Measurements from ENCODE around the gene FKBP14. TPM values are rescaled to one million over a fixed set of nuclear protein-coding genes. Genes with fewer than 3 reads are reported as not detected.

The FKBP14 gene, protein sequence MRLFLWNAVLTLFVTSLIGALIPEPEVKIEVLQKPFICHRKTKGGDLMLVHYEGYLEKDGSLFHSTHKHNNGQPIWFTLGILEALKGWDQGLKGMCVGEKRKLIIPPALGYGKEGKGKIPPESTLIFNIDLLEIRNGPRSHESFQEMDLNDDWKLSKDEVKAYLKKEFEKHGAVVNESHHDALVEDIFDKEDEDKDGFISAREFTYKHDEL
- total RNA-seq, result 10.9 TPM

GRCh38 chr7:30026229-30027064, at the start of gene FKBP14:
Gene FKBP14 (minus strand): TSS chr7:30026702. CDS start chr7:30026508, 194 bp downstream.
- peak; percentile 98 for DNase-seq (ENCODE audit: low spot score)

DNA sequence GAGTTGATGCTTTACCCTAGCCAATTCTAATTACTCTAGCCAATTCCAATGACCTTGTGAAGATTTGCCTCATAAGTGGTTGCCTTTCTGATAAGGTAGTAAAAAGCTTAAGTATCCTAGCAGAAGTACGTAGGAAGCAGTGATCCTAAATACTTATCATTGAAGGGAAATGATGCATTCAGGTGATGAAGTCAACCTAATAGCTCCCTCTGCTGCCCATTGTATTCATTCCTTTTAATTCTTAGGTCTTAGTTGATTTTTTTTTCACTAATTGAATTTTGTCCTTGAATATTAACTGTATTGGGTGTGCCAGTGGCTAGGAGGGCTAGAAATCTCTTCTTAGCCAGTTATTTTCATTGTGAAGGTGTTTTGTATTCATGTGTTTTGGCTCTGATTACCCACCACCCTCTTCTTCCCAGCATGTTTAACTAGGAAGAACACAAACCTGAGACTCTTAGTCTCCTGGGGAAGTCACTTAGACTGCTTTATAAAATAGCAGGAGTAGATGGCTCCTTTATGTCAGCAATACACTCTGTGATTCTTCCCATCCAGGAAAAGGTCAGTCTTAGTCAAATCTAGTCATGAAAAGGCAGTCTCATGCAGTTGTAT, 48.0 kb upstream of the FKBP14 start:
- DNase-seq (ENCODE audit: low spot score), result no peak

DNA sequence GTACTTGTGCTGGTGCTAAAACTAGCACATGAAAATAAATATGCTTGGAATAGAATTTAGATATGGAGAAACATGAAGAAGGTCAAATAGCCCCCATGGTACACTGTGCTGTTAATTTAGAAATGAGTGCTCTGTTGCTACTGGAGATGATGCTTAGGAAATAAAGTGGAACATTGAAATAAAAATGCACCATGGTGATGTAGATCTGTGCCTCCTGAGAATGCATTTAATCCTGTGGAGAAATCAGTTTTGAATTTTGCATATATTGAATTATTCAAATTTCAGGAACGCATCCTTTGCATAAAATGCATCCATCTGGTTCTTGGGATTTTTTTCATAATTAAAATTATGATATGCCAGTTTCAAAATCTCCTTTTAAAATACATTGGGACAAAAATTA, 46.2 kb upstream of the FKBP14 start:
- DNase-seq (ENCODE audit: low spot score), result no peak

DNA sequence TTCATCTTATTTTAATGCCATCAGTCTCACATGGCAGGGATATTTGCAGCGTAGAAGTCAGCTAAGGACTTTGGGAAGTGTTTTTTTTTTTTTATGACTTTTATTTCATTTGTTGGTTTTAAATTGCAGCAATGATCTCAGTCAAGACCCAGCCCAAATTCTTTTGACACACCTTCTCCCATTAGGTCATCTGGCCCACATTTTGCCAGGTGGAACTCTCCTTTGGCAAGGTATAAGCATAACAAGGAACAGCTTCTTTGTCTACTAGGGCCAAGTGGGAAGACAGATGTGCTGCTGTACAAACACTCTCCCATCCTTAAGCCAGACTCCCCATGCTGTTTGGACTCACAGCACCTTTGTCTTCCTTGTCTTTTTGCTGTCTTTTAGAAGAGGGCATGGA, 43.5 kb upstream of the FKBP14 start:
- no peak for DNase-seq (ENCODE audit: low spot score)

GRCh38 chr7:30069096-30069867, 42.8 kb upstream of the FKBP14 start:
- no peak for DNase-seq (ENCODE audit: low spot score)

- DNase-seq (ENCODE audit: low spot score), result no peak
Observed at GRCh38 chr7:30068117-30068516, 41.6 kb upstream of the FKBP14 start.

DNA sequence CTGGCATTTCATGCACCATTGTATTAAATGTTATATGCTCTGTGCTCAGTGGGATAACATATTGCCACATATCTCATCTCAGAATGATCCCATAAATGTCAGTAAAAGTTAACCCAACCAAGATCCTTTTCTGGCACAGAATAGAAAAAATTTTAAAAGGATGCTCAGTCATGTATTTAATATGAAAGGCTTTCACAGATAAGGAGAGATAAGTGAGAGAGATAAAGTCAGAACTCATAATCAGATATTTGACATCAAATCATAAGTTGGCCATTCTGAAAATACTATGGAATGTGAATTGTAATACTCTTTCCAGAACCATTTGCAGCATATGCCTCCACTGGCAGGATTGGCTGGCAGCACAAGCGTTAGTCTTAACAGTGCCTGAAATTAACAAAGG, 40.2 kb upstream of the FKBP14 start:
- DNase-seq (ENCODE audit: low spot score), result no peak

GRCh38 chr7:30065746-30066145, 39.2 kb upstream of the FKBP14 start:
- DNase-seq (ENCODE audit: low spot score), result no peak

DNA sequence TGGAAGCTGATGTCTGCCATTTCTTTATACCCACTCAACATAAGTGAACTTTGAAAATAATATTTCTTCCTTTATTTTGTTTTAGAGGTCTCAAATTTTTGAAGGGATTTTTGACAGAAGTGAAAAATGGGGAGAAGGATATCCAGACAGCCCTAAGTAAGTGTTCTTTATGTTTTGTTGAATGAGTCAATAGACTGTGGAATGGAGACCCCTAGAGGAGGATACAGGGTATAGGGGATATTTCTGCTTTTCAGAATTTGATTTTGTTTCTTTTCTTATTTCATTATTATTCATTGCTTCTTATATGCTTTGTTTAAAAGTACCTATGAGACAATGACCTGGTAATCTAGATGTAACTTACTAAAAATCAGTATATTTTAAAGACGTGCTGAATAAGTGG, 36.1 kb upstream of the FKBP14 start:
- DNase-seq (ENCODE audit: low spot score), result no peak

- peak; percentile 21 for DNase-seq (ENCODE audit: low spot score)
Observed at GRCh38 chr7:30061786-30062185, 35.3 kb upstream of the FKBP14 start.

DNA sequence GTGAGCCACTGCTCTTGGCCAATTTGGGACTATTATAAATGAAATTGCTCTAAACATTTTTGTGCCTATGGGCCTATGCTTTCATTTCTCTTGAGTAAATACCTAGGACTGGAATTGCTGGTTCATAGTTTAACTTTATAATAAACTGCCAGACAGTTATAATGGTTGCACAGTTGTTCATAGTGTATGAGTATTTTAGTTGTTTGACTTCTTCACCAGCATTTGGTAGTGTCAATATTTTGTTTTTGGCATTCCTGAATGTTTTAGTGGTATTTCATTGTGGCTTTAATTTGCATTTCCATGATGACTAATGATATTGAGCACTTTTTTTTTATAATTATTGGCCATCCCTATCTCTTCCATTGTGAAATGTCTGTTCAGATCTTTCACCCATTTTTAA, 31.2 kb upstream of the FKBP14 start:
- no peak for DNase-seq (ENCODE audit: low spot score)

DNA sequence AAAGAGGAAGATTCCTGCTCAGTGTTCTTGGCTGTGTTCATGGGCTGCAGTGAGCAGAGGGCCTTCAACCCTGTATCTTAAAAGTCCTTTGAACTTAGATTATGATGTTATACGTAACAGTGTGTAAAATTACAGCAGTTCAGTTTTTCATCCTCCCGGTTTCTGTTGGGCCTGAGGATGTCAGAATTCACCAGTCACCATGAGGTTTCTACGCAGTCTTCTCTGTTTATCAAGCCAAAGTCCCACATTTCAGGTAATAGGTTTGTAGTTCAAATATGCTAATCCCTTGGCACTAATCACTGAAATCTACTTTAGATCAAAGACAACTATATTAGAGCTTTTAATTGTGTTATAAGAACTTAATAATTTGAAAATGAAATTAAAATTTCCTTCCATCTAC, 26.6 kb upstream of the FKBP14 start:
- no peak for DNase-seq (ENCODE audit: low spot score)

GRCh38 chr7:30049173-30049572, 22.7 kb upstream of the FKBP14 start:
- no peak for DNase-seq (ENCODE audit: low spot score)

- no peak for DNase-seq (ENCODE audit: low spot score)
Observed at GRCh38 chr7:30048582-30048981, 22.1 kb upstream of the FKBP14 start.

- DNase-seq (ENCODE audit: low spot score), result no peak
Observed at GRCh38 chr7:30047124-30047523, 20.6 kb upstream of the FKBP14 start.

GRCh38 chr7:30046127-30046770, 19.7 kb upstream of the FKBP14 start:
- DNase-seq (ENCODE audit: low spot score), result no peak

DNA sequence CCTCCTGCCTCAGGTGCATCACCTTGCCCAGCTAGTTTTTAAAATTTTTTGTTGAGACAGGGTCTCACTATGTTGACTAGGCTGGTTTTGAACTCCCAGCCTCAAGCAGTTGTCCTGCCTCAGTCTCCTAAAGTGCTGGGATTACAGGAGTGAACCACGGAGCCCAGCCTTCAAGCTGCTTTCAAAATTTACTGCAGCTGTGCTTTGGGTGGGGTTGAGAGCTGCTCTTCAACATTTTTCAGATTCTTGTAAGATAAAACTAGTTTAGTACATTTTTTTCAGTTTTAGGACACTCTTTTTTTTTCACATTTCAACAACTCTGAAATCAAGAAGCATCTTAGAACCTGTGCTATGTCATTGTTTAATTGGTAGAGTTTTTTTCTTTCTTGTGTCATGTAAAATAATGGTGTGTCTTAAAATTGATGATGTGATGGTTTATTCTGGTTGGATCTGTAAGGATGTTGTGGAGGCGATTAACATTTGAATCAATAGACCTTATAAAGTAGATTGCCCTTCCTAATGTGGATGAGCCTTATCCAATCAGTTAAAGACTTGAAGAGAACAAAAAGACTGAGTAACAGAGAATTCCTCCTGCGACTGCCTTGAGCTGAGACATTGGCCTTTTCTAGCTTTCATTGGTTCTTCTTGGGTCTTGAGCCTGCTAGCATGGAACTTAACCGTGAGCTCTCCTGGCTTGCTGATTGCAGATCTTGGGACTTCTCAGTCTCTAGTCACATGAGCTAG, 15.2 kb upstream of the FKBP14 start:
- no peak for DNase-seq (ENCODE audit: low spot score)

GRCh38 chr7:30040938-30041337, 14.4 kb upstream of the FKBP14 start:
- no peak for DNase-seq (ENCODE audit: low spot score)

DNA sequence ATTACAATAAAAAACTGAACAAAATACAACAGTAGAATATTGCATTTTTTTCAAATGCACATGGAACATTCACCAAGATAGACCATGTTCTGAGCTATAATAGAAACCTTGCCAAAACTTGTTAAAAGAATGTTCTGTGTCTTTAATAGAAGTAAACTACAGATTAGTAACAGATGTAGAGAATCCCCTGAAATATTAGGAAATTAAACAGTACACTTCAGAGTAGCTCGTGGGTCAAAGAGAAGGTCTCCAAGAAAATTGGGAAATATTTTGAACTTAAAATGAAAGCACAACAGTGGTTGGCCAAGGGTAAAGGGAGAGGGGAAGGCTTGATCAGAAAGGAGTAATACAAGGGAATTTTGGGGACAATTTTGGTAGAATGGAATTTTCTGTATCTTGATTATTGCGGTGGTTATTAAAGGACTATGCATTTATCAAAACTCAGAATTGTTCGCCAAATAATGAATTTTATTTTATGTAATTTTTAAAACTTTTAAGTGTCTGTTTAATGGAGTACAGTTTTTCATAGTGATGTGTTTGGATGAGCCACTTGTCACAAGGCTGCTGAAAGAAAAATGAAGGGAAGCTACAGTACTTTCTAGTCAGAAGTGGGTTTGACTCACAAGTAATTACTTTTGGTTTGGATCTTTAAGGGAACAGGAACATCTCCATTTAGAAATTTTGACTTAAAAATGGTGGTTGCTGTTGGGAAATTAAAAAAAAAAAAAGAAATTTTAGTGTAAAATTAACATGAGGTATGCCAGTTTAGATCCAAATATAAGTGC, 11.9 kb upstream of the FKBP14 start:
- no peak for DNase-seq (ENCODE audit: low spot score)

DNA sequence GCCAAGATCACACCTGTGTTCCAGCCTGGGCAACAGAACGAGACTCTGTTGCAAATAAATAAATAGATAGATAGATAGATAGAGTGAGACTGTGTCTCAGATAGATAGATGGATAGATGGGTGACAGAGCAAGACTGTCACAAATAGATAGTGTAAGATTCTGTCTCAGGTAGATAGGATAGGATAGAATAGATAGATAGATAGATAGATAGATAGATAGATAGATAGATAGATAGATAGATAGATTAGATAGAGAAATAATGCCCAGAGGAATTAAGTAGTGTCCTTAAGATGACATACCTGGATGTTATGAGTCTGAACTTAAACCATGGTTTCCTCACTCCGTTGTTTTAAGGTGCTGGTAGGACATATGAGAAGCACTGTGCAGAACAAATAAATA, 9.7 kb upstream of the FKBP14 start:
- DNase-seq (ENCODE audit: low spot score), result no peak
